ENCODE data around the gene INTS15. TPM values are rescaled to one million over a fixed set of nuclear protein-coding genes. Genes with fewer than 3 reads are reported as not detected.

The INTS15 gene
- total RNA-seq, 1 donor from 2014 or later: 18.6 TPM

DNA sequence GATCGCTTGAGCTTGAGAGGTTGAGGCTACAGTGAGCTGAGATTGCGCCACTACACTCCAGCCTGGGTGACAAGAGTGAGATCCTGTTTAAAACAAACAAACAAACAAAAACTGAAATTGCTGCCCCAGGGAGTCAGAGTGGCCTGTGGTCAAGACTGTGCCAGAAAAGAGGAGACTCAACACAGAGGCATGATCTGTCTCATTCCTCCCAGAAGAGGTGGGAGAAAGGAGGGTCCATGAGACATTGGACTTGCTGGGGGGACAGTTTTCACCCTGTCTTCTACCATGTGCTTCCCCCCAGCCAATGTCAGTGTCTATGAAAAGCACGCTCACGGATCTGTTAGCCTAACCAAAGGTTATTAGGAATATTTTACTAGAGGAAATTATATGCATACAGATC lies 28.8 kb downstream of the INTS15 start:
- peaks cover 4% of the 10 kb centered on the region for H3K27me3 ChIP-seq (ENCODE audit: insufficient read depth, low read length)

GRCh38 chr7:6619961-6620360 lies 30.1 kb downstream of the INTS15 start:
- DNase-seq (ENCODE audit: low read depth): no peak
- Histone ChIP-seq H3K9ac (ENCODE audit: low read length) (no peak overlapping the region), H3K4me3 (ENCODE audit: insufficient read depth, low read depth, low read length) (no peak overlapping the region), H3K27ac (ENCODE audit: low read depth, low read length) (no peak overlapping the region), H3K4me1 (ENCODE audit: insufficient read depth, low read length) (no peaks in the 10 kb centered on the region), H3K9me3 (ENCODE audit: insufficient read depth, low read depth, low read length) (no peaks in the 10 kb centered on the region), H3K79me2 (ENCODE audit: insufficient read depth, low read length) (no peaks in the 10 kb centered on the region), H2AFZ (ENCODE audit: low read depth, low read length) (no peak overlapping the region), H3K4me2 (ENCODE audit: low read length) (no peak overlapping the region), H4K20me1 (ENCODE audit: insufficient read depth, low read length) (no peaks in the 10 kb centered on the region), H3K27me3 (ENCODE audit: insufficient read depth, low read length) (no peaks in the 10 kb centered on the region), H3K36me3 (ENCODE audit: insufficient read depth, low read length) (no peaks in the 10 kb centered on the region)
- Mint-ChIP-seq H3K4me3 (ENCODE audit: unreplicated experiment) (peak overlapping the region; percentile 62), H3K27me3 (ENCODE audit: low read depth, unreplicated experiment) (peaks cover 13% of the 10 kb centered on the region), H3K27ac (ENCODE audit: unreplicated experiment) (no peak overlapping the region), H3K36me3 (ENCODE audit: low read depth, unreplicated experiment) (peaks cover 11% of the 10 kb centered on the region), H3K4me1 (ENCODE audit: low read depth, unreplicated experiment) (no peaks in the 10 kb centered on the region), H3K9me3 (ENCODE audit: unreplicated experiment) (no peaks in the 10 kb centered on the region)
- no peak for TF ChIP-seq EZH2 (IDR thresholded peaks at IDR 0.05; ENCODE audit: insufficient read depth, low read length)
- TF ChIP-seq, protein P1, sequence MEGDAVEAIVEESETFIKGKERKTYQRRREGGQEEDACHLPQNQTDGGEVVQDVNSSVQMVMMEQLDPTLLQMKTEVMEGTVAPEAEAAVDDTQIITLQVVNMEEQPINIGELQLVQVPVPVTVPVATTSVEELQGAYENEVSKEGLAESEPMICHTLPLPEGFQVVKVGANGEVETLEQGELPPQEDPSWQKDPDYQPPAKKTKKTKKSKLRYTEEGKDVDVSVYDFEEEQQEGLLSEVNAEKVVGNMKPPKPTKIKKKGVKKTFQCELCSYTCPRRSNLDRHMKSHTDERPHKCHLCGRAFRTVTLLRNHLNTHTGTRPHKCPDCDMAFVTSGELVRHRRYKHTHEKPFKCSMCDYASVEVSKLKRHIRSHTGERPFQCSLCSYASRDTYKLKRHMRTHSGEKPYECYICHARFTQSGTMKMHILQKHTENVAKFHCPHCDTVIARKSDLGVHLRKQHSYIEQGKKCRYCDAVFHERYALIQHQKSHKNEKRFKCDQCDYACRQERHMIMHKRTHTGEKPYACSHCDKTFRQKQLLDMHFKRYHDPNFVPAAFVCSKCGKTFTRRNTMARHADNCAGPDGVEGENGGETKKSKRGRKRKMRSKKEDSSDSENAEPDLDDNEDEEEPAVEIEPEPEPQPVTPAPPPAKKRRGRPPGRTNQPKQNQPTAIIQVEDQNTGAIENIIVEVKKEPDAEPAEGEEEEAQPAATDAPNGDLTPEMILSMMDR (IDR thresholded peaks at IDR 0.05; ENCODE audit: insufficient read depth, low read depth, low read length): no peak
- no peak for FAIRE-seq

More for the DNA sequence above, 28.8 kb downstream of the INTS15 start:
- H2AFZ ChIP-seq (ENCODE audit: low read depth, low read length): no peak overlapping the region
- no peaks in the 10 kb centered on the region for H3K4me1 Mint-ChIP-seq (ENCODE audit: low read depth, unreplicated experiment)
- H3K4me3 Mint-ChIP-seq (ENCODE audit: unreplicated experiment): no peak overlapping the region
- peaks cover 21% of the 10 kb centered on the region for H3K27me3 Mint-ChIP-seq (ENCODE audit: low read depth, unreplicated experiment)
- no peak overlapping the region for H3K4me3 ChIP-seq (ENCODE audit: insufficient read depth, low read depth, low read length)
- H3K27ac ChIP-seq (ENCODE audit: low read depth, low read length): no peak overlapping the region
- FAIRE-seq (no peak), DNase-seq (ENCODE audit: low read depth) (peak; percentile 20)
- H3K4me2 ChIP-seq (ENCODE audit: low read length): no peak overlapping the region
- no peaks in the 10 kb centered on the region for H3K4me1 ChIP-seq (ENCODE audit: insufficient read depth, low read length)
- no peaks in the 10 kb centered on the region for H4K20me1 ChIP-seq (ENCODE audit: insufficient read depth, low read length)
- H3K36me3 ChIP-seq (ENCODE audit: insufficient read depth, low read length): no peaks in the 10 kb centered on the region
- no peaks in the 10 kb centered on the region for H3K79me2 ChIP-seq (ENCODE audit: insufficient read depth, low read length)
- no peak overlapping the region for H3K9ac ChIP-seq (ENCODE audit: low read length)
- no peak for TF ChIP-seq EZH2 (IDR thresholded peaks at IDR 0.05; ENCODE audit: insufficient read depth, low read length)
- peaks cover 11% of the 10 kb centered on the region for H3K36me3 Mint-ChIP-seq (ENCODE audit: low read depth, unreplicated experiment)
- no peaks in the 10 kb centered on the region for H3K9me3 ChIP-seq (ENCODE audit: insufficient read depth, low read depth, low read length)
- H3K9me3 Mint-ChIP-seq (ENCODE audit: unreplicated experiment): no peaks in the 10 kb centered on the region
- no peak overlapping the region for H3K27ac Mint-ChIP-seq (ENCODE audit: unreplicated experiment)

DNA sequence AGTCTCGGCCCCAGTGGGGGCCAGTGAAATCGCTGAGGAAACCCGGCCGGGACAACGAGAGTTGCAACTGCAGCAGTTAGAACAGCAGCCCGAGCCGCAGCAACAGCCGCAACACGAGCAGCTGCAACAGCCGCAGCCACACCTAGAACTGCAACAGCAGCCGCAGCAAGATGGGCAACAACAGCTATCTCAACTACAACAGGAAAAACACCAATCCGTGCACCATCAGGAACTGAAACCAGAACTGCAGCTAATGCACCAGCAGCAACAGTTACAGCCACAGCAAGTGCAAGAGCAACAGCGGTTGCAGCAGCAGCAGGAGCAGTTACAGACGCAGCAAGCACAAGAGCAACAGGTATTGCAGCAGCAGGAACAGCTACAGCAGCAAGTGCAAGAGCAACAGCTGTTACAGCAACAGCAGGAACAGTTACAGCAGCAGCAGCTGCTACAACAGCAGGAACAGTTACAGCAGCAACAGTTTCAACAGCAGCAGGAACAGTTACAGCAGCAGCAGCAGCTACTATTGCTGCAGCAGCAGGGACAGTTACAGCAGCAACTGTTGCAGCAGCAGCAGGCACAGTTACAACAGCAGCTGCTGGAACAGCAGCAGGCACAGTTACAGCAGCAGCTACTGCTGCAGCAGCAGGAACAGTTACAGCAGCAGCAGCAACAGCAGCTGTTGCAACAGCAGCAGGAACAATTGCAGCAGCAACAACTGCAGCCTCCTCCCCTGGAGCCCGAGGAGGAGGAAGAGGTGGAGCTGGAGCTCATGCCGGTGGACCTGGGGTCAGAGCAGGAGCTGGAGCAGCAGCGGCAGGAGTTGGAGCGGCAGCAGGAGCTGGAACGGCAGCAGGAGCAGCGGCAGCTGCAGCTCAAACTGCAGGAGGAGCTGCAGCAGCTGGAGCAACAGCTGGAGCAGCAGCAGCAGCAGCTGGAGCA lies 31.6 kb downstream of the INTS15 start:
- Mint-ChIP-seq H3K4me3 (ENCODE audit: unreplicated experiment) (no peak overlapping the region), H3K27me3 (ENCODE audit: low read depth, unreplicated experiment) (peaks cover 13% of the 10 kb centered on the region), H3K36me3 (ENCODE audit: low read depth, unreplicated experiment) (peaks cover 11% of the 10 kb centered on the region), H3K27ac (ENCODE audit: unreplicated experiment) (peak overlapping the region; percentile 7), H3K4me1 (ENCODE audit: low read depth, unreplicated experiment) (no peaks in the 10 kb centered on the region), H3K9me3 (ENCODE audit: unreplicated experiment) (no peaks in the 10 kb centered on the region)
- H3K79me2 ChIP-seq (ENCODE audit: insufficient read depth, low read length): no peaks in the 10 kb centered on the region
- H3K4me2 ChIP-seq (ENCODE audit: low read length): no peak overlapping the region
- H3K27ac ChIP-seq (ENCODE audit: low read depth, low read length): no peak overlapping the region
- DNase-seq (ENCODE audit: low read depth) (no peak), FAIRE-seq (no peak)
- H3K9ac ChIP-seq (ENCODE audit: low read length): no peak overlapping the region
- no peak overlapping the region for H3K4me3 ChIP-seq (ENCODE audit: insufficient read depth, low read depth, low read length)
- no peaks in the 10 kb centered on the region for H3K4me1 ChIP-seq (ENCODE audit: insufficient read depth, low read length)
- H4K20me1 ChIP-seq (ENCODE audit: insufficient read depth, low read length): no peaks in the 10 kb centered on the region
- H2AFZ ChIP-seq (ENCODE audit: low read depth, low read length): no peak overlapping the region
- no peaks in the 10 kb centered on the region for H3K9me3 ChIP-seq (ENCODE audit: insufficient read depth, low read depth, low read length)
- no peak for TF ChIP-seq EZH2 (IDR thresholded peaks at IDR 0.05; ENCODE audit: insufficient read depth, low read length)
- TF ChIP-seq, protein P1 (IDR thresholded peaks at IDR 0.05; ENCODE audit: insufficient read depth, low read depth, low read length): no peak
- no peaks in the 10 kb centered on the region for H3K27me3 ChIP-seq (ENCODE audit: insufficient read depth, low read length)
- no peaks in the 10 kb centered on the region for H3K36me3 ChIP-seq (ENCODE audit: insufficient read depth, low read length)

Measured in astrocyte (in vitro differentiated cells and primary cell).